ACHN (cell line): ENCODE results near the gene ARHGAP15.

Source experiments
- DNase-seq: peaks from one replicate; pipeline ENCODE4 v3.0.0-alpha.2; 2015
- in situ Hi-C: cut with HindIII; loops from 2 replicates; pipeline ENCODE4 v1.10.0; 2017; ENCODE audit warnings: low sequenced_read_pairs, low pct_ligation_motif_present, low pct_unique_long_range_greater_than_20kb

Gene ARHGAP15

DNA sequence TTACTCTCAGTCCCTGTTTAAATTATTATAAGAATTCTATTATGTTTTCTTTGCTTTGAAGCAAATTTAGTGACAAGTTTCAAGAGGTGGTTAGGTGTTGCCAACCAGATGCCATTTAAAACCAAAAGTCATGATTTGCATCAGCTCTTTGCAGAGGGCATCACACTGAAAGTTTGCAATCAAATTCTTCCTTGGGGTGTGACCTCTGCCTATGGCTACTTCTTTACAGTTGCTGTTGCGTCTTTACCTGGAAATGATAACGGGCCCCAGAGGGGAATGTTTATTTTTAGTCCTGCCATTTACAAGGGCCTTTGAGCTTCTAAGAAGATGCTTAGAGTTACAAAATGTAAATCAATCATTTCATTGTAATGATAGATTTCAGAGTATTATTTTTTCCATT is 561.0 kb downstream of the ARHGAP15 start:
- in situ Hi-C loops = no loop called here
- DNase-seq = no peak

DNA sequence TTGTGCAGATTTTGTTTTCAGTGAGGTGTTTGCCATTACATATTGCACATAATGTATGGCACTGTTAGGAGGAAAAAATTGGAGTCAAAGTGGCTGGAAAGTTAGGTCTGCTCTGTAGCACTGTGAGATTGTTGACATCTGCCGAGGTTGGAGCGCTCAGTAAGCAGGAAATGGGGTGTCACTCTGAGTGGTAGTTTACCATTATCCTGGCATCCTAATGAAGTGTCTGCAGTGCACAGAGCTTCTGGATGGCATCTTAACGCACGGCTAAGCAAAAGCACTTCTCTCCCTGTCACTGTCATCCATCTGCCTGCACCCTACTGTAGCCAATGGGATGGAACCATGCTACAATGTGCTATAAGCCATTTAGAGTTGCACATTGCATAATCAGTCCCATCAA is 561.9 kb downstream of the ARHGAP15 start:
- DNase-seq = no peak
- in situ Hi-C loops = no loop called here

DNA sequence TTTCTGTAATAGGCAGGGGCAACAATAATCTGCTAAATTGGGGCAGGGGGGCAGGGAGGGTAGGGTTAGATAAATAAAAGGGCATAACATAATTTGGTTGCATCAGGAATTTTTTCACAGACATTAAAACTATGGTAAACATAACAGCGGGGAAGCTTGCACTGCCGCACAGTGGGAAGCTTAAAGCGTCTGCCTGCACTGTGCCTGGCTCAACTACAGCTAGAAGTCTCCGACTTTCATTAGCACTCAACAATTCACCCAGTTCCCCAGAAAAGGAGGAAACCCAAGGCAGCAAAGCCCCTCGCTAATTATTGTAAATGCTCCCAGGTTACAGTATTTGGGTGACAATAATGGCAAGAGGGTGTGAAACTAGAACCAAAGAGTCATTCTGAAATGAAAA is 562.9 kb downstream of the ARHGAP15 start:
- in situ Hi-C loops = no loop called here

DNA sequence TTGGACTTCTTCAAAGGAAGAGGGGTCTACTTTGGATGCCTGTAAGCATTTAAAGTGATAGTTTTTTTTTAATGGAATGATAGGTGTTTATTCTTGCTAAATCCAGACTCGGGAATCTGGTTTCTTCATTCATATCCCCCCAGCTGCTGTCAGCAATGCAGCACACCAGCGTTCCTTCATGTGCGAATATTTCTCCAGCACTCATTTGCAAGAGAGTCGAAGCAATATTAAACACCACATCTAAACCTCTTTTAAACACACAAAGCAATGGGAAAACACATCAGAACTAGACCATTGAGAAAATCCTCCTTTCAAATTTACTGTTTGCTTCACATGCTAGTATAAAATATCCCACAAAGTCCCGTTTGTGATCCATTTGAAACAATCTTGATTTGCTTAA is 563.7 kb downstream of the ARHGAP15 start:
- DNase-seq = no peak
- in situ Hi-C loops = no loop called here

More for the DNA sequence above, 562.9 kb downstream of the ARHGAP15 start:
- no peak for DNase-seq

DNA sequence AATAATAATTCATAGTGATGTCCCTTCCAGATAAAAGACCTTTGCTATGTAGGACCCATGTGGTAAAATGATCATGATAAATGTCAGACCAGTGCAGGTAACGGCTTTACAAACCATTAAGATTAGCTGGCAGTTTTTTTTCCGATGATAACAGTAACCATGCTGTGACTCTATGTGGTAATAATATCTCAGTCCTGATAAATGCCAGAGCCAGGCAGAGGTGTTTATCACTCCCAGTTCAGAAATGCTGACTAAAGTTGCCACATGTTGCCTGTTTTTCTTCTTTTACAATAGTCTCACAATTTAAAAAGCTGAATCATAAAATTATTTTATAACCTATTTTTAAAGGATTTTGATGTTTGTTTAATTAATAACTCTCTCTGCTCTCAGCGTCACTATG is 565.1 kb downstream of the ARHGAP15 start:
- DNase-seq = no peak
- in situ Hi-C loops = no loop called here

DNA sequence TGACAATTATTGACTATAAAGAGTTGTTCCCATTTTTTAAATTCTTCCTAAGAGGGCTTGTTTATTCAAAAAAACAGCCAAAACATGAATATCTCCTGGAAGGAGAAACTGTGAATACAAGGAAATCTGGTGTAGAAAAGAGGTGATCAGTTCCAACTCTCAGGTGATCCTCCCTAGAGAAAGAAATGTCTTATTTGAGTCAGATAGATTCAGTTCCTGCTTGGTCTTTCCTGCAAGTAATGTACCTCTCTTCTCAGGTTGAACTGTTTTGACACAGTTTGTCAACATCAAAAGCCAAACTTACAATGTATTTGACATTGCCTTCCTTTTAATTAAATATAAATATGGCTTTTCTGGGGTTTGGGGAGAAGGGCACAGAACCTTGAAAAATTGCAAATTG is 567.4 kb downstream of the ARHGAP15 start:
- in situ Hi-C loops = no loop called here

DNA sequence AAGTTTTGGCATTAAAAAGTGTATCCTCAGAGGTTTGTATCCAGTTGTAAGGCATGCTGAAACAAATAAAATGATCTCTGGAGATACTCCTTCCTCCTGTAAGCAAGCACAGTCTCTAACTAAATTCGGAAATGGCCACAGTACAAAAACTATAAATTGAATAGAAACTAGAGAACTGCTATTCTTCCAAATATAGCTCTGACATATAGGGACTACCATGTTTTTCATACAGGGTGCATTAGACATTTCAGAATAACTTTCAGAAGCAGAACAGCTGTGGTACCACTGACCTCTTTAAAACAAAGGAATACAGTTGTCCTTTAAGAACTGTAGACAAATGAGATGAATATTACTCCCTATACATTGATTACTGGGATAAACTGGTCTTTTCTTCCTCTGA is 568.5 kb downstream of the ARHGAP15 start:
- in situ Hi-C loops = no loop called here
- DNase-seq = no peak

More for the DNA sequence above, 567.4 kb downstream of the ARHGAP15 start:
- no peak for DNase-seq

DNA sequence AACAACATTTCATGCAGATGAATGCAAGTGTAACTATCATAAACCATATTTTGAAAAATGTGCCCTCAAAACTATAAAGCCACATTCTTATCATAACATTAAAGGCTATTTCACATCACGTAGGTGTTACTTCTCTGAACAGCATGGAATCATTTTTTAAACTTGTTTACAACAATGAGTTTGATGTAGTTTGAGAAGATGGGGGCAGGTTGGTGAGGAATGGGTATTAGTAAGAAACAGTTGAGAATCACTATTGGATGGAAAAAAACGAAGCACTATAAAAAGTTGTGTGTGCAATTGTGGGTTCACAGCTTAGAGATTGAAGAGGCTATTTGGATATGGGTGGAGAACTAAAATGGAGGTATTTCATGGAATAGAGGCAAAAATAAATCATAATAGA is 569.1 kb downstream of the ARHGAP15 start:
- no peak for DNase-seq
- in situ Hi-C loops = no loop called here

DNA sequence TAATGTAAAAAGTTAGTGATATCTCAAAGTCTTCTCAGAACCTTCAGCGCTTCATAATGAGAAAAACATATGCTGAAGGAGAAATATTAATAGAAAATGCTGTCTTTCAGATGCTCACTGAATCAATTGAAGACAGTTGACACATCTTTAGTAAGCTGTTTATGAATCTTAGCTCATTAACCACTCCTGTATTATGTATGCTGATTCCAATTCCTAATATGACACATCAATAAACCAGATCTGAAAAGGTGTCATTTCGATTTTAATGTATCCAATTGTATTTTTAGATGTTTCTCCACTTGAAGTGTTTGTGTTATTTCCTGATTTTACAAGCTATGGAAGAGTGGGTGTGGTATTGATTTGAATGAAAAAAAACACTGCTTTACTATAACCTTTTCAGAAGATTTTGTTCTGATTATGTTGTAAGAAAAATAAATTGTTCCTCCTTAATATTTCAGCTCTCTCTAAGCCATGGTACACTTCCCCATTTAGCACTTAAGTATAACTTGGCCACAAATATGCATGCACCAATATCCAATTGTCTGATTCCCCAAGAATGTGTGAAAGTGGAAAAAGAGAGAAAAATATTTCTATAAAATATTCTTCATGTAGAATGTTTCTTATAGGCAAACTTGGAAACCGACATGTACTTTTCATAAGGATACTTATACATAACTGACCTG is 569.8 kb downstream of the ARHGAP15 start:
- in situ Hi-C loops = no loop called here
- no peak for DNase-seq

DNA sequence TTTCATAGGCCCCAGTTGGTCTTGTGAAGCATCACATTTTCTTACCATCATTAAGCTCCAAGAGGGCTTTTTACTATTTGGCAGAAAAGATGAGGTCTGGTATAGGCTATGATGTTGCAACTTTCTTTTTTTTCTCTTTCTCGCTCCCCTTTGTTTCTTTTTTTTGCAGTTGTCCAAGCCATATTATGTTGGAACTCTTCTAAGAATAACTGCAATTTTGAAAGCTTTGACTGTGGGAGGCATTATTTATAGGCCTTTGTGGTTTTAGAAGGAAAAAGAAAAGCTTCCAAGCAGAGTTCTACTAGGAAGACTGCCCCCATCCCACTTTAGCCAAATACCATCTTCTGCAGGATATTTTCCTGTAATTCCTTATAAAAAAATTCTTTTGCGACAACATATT is 571.6 kb downstream of the ARHGAP15 start:
- no peak for DNase-seq
- in situ Hi-C loops = no loop called here

DNA sequence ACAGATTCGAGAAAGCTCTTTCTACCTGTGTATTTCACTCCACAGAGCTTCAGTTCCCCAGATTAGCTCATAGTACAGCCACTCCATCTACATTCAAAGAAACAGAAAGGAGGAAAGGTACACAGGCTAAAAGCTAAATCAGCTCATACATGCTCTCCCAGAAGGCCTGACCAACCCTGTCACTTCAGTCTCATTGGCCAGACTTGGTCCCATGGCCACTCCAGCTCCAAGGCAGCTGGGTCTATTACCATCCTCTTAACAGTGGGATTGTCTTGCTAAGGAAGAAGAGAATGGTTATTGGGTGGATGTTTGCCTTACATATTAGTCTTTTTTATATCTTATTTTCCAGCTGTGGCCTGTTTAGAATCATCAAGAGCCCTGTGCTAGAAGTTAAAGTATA is 572.6 kb downstream of the ARHGAP15 start:
- no peak for DNase-seq
- in situ Hi-C loops = no loop called here

DNA sequence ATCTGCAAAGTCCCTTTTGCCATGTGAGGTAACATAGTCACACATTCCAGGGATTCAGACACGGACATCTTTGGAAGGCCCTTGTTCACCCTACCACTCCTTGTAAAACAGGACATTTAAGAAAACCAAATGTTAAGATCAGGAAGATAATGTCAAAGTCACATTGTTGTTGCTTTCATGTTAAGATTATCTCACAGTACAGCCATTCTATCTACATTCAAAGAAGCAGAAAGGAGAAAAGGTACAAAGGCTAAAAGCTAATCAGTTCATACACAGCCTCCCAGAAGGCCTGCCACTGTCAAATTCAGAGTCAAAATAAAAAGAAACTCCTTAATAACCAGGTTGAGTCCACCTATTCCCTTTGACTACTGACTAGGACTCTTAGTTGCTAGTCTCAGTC is 573.7 kb downstream of the ARHGAP15 start:
- no peak for DNase-seq
- in situ Hi-C loops = no loop called here

DNA sequence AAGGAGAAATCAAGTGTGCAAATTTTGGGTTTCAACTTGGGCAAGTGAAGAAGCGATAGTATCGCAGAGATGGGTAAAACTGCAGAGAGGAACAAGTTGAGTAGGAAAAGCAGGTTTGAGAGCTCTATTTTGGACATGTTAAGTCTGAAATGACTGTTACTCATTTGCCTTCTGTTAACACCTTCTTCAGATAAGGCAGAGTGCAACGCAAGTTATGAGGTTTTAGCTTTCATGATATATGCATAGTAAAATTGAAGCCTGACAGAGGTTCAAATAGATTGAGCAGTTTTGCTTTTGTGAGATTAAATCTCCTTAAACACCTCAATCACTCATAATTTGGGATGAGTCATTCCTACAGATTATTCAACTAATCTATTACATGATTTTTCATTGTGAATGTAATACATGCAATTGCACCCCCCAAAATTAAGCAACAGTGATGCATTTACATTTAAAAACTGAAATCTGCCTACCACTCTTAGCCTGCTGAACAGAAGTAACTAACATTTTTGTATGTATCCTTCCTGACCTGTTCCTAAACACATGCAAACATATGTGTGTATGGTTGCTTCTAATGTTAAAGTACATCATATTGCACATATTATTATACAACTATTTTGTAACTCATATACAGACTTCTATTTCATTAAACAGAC is 575.4 kb downstream of the ARHGAP15 start:
- DNase-seq = no peak
- in situ Hi-C loops = no loop called here

DNA sequence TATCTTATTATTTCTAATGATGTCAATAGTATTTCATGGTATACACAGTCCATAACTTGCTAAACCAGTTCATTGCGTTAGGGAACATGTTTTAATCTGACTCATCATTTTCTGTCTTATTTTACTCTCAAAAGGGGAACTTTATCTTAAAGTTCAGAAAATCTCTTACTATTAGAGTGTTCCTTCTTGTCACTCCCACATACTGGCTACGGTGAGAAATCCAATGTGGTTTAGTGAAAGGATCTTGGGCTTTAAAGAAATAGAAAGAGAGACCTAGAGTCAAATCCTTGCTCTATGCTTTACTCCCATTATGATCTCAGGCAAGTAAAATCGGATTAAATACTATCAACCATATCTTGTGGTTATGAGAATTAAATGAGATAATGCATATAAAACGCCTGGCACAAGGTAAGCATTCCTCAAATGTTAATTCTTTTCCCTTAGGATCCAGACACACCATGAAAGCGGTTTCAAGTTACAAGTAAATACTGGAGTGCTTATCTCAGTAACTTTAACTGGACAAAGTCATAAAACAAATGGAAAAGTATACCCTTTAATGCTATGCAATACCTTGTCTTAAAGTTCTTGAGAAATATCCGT is 576.0 kb downstream of the ARHGAP15 start:
- in situ Hi-C loops = no loop called here
- DNase-seq = no peak

DNA sequence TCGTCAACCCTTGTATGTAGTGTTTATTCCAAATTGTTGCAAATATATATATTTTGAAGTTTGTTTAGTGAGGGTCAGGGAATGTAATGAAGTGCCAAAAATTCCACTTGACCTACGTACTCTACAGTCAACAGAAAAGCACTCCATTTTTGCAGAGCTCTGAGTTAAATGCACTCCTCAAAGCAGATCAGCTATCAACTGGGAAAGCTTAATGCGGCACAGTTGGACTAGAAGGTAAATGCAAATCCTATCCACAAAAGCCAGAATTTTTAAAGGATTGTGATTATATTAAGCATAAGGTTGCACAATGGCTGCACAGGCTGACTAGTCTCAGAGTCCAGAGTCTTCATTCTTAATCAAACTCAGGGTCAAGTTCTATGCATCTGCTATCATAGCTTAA is 577.1 kb downstream of the ARHGAP15 start:
- no peak for DNase-seq
- in situ Hi-C loops = no loop called here

DNA sequence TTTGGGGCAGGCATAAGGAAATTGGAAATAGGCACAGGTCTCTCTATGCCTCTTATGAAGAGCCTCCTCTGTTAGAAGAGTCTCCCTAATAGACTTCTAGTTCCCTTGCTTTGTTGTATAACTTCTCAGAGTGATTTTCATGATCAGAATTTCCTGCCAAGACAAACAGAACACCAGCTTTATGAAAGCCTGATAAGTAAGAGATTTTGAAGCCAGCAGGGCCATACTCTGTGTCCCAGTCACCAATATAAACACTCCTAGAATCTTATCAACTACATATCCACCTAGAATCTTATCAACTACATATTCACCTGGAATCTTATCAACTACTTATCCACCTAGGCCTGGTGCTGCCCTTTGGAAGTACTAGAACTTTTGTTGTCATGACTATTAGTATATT is 579.5 kb downstream of the ARHGAP15 start:
- DNase-seq = no peak
- in situ Hi-C loops = no loop called here

DNA sequence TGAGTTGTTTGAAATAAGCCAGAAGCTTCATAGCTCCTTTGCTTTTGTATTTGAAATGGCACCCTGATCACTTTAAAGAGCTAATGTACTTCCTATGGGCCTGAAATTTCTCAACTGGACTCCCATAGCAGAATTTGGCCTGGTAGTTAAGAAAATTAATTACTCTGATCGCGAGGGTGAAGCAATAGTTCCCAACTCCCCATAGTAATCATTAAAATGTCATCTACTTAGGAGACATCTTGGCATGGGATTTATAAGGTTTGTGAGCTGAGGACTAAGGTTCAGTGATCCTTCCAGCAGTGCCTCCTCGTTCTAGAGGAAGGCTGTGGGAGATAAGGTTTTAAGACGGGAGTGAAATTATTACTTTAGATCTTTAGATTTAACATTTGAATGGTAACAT is 581.0 kb downstream of the ARHGAP15 start:
- DNase-seq = no peak
- in situ Hi-C loops = no loop called here

DNA sequence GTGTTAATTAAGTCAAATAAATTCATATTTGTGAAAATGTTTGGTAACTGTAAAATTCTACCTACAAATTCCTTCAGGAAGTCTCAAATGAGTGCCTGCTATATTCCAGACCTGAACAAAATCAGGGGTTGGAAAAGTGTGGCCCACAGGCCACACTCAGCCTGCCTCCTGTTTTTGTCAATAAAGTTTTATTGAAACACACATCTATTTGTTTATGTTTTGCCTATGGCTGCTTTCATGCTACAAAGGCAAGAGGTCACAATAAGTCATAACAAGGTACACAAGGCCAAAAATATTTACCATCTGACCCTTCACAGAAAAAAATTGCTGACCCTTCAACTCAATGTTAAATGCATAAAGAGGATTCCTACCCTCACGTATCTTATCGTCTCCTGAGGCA is 581.7 kb downstream of the ARHGAP15 start:
- in situ Hi-C loops = no loop called here
- no peak for DNase-seq

DNA sequence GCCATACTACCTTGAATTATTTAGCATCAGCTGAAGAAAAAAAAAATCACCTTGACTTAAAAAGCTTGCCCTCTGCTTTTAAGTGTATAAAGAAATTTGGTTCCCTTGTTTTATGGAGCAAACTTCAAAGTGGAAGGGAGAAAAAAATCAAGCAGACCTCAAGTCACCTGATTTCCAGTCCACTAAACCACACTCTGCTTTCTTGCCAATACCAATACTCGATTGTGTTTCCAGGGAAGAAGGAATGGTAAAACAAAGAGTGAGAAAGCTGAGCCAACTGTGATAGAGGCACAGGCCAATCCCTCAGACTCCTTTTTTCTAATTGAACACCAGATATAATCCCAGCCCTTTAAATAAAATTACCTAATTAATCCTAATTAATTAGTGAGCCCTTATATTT is 587.3 kb downstream of the ARHGAP15 start:
- DNase-seq = no peak
- in situ Hi-C loops = no loop called here

DNA sequence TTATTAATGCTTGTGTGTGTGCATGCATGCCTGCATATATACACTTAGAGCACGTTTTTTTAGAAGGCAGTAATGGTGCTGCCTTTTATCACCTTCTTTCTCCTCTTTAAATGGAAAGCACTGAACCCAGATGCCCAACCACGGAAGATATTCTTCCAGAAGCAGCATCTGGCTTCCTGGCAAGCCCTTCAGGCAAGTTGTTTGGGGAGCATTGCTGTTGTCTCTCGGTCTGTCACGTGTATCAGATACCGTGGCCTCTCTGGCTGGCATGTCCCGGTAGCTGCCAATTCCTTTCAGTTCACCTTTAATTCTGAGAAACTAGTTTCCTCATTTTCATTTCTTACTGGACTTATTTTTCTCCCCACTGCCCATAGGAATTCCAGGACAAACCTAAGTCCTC is 587.8 kb downstream of the ARHGAP15 start:
- in situ Hi-C loops = no loop called here
- no peak for DNase-seq
